GM18868 (cell line): ENCODE measurements around the gene MST1.

Source experiments
- ATAC-seq: cut with Tn5 transposase; IDR thresholded peaks from one replicate; pipeline ENCODE4 v1.9.1; 2021; ENCODE audit warnings: mild to moderate bottlenecking, moderate library complexity; ENCODE audit not compliant: unreplicated experiment

MST1 gene

GRCh38 chr3:49639551-49639950 is 49.7 kb downstream of the MST1 start:
- no peak for ATAC-seq

DNA sequence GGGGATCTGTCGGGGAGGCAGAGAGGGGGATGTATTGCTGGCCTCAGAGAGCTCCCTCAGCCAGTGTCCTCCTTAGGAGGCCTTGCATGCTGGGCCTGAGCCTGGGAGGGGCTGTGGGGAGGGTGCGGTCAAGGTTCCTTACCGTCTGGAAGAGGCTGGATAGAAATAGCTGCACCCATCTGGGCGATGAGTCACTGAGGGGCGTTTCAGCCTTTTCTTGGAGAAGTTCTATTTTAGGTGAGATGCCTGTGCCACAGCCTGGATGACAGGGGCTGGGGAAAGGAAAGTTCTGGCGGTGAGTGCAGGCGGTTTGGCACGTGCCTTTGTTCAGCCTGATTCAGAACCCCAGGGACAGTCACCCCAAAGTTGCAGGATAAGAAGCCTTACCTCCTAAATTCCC is 50.8 kb downstream of the MST1 start:
- no peak for ATAC-seq

GRCh38 chr3:49636883-49637609 is 52.2 kb downstream of the MST1 start:
- ATAC-seq = no peak

DNA sequence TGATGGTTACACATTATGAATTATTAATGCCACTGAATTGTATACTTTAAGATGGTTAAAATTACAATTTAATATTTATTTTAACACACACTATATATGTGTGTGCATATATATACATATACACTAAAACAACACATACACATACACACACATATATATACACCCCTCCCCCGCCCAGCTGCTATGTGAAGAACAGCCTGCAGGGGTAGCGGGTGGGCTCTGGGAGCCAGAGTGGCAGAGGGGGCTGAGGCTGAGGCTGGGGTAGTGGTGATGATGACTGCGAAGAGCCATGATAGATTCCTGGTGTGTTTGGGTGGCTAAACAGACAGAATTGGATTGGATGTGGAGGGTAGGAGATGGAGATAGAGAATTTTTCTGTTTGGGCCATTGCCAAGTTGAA is 54.5 kb downstream of the MST1 start:
- no peak for ATAC-seq
